ENCODE results near the gene CATSPERZ.

- TF ChIP-seq POLR2A (IDR thresholded peaks at IDR 0.05; ENCODE audit: low read length) (no peak), GATA1 (IDR thresholded peaks at IDR 0.05; ENCODE audit: low read depth, low read length) (no peak)
These were observed 5.4 kb upstream of the CATSPERZ start for GRCh38 chr11:64294774-64295173.
